Testis (tissue), 3 donors: Measurements from ENCODE around the gene ZNF79. TPM values are rescaled to one million over a fixed set of nuclear protein-coding genes. Genes with fewer than 3 reads are reported as not detected.

Experiments used
- DNase-seq: peaks from one replicate; pipeline ENCODE4 v3.0.0-alpha.2; 2019
- H3K27ac ChIP-seq, 2 donors: fragments of 200-600 bp; sonication (generic); one replicate each; pipeline ENCODE4 v1.5.1; 2019
- H3K27me3 ChIP-seq: fragments of 200-600 bp; sonication (generic); one replicate; pipeline ENCODE4 v1.5.1; 2019
- H3K36me3 ChIP-seq: fragments of 200-600 bp; sonication (generic); one replicate; pipeline ENCODE4 v1.5.1; 2017; ENCODE audit warnings: low read depth; ENCODE audit errors: missing control alignments
- H3K4me1 ChIP-seq: fragments of 200-600 bp; sonication (generic); one replicate; pipeline ENCODE4 v1.5.1; 2019
- H3K4me3 ChIP-seq, 2 donors: fragments of 200-600 bp; sonication (generic); one replicate each; pipeline ENCODE4 v1.5.1; 2017 to 2019
- H3K9me3 ChIP-seq: fragments of 200-600 bp; sonication (generic); one replicate; pipeline ENCODE4 v1.5.1; 2017
- CTCF ChIP-seq, 3 experiments: fragments of 450-650 bp in 2 of 3; fragments of 200-600 bp in 1 of 3; sonication (generic) in 1 of 3; IDR thresholded peaks; one replicate each; pipeline ENCODE4 v1.5.1; 2016 to 2019; ENCODE audit warnings: antibody characterized with exemption in 3 of 3, mild to moderate bottlenecking in 2 of 3, moderate library complexity in 1 of 3
- POLR2A ChIP-seq: fragments of 450-650 bp; IDR thresholded peaks from one replicate; pipeline ENCODE4 v1.6.1; 2017; ENCODE audit warnings: antibody characterized with exemption, mild to moderate bottlenecking, moderate library complexity
- WGBS, 2 donors: methylation state at CpG; one replicate each; pipeline ENCODE4 v1.1.5; 2018; 5-methylcytosine and 5-hydroxymethylcytosine counted together
- intact Hi-C: fragments of 100-400 bp; cut with DNase I; formaldehyde crosslinking; loops from one replicate; pipeline ENCODE4 v1.15.1; 2023; ENCODE audit warnings: low total_unique reads
- polyA plus RNA-seq: library from polyadenylated mRNA; stranded (reverse); fragments of 350-450 nt; fragmentation: Illumina TruSeq; extraction: RNeasy Lipid Tissue Mini Kit (QIAGEN cat#74804); gene quantifications from one replicate; pipeline ENCODE4 v1.2.3, GENCODE V29; 2014; ENCODE audit warnings: low read depth, low replicate concordance; ENCODE audit not compliant: insufficient read depth
- total RNA-seq, 2 donors: library from RNA; depleted of rRNA; stranded (reverse); fragments of >200 nt; gene quantifications; one replicate each; pipeline ENCODE4 v1.2.3, GENCODE V29; 2016

The ZNF79 gene
- total and polyA plus RNA-seq, 3 donors from 2014 or later: 15.9 to 24.5 (median 19.5) TPM

DNA sequence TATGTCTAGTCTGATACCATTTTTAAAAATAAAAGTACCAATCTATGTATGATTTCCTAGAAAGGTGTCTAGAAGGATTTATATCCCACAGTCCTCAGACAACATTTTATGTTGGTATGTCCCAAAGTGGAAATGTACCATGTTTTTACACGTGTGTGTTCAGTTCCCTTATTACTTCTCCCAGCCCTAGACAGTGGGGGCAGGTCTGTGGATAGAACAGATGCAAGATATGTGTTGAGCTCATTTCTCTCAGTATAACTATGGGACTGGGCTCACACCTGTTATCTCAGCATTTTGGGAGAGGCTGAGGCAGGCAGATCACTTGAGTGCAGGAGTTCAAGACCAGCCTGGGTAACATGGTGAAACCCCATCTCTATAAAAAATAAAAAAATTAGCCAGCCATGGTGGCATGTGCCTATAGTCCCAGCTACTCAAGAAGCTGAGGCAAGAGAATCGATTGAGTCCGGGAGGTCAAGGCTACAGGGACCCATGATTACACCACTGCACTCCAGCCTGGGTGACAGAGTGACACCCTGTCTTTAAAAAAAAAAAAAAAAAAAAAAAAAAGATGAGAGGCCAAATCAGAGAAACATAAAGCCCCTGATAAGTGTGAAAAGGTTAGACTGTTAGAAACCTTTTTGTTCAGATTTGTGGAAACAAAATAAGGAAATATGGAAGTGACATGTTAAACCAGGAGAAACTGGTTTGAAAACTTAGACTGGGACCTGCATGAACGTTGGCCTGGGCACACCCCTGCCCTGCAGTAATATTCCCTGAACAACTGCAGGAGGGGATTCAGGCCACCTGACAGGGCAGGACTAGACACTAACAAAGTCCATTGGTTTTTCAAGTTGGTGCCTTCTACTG, 34.6 kb upstream of the ZNF79 start:
- Histone ChIP-seq H3K27me3 (no peaks in the 10 kb centered on the region), H3K36me3 (no peaks in the 10 kb centered on the region), H3K27ac (peak overlapping the region in 1 of 2 donors; percentile 59), H3K4me1 (no peaks in the 10 kb centered on the region), H3K4me3 (no peak overlapping the region), H3K9me3 (no peaks in the 10 kb centered on the region)
- WGBS, 2 donors: 77 to 83% methylated on average over 4 of the region's 4 CpGs
- no peak for DNase-seq
- intact Hi-C loops: no loop called here
- TF ChIP-seq POLR2A (no peak), CTCF (IDR thresholded peaks at IDR 0.05) (no peak)

DNA sequence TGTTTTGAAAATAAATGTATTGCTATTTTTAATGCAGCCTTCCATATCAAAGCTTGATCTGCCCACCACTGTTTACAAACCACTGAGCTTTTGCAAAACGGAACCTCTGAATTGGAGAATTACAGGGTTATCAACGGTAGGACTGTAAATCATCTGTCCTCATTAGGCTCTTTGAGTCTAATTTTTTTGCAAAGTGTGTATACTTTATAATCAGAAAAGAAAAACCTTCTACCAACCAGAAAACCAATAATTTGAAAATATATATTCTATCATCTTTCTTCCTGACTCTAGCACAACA, 34.0 kb upstream of the ZNF79 start:
- Histone ChIP-seq H3K9me3 (no peaks in the 10 kb centered on the region), H3K4me3 (no peak overlapping the region), H3K36me3 (no peaks in the 10 kb centered on the region), H3K4me1 (no peaks in the 10 kb centered on the region), H3K27ac (no peak overlapping the region), H3K27me3 (no peaks in the 10 kb centered on the region)
- no peak for TF ChIP-seq POLR2A
- no peak for TF ChIP-seq CTCF (IDR thresholded peaks at IDR 0.05)
- intact Hi-C loops: no loop called here
- WGBS, 2 donors: 69 to 84% methylated on average over 2 of the region's 2 CpGs
- no peak for DNase-seq

GRCh38 chr9:127390563-127390962, 33.6 kb upstream of the ZNF79 start:
- Histone ChIP-seq H3K9me3 (no peaks in the 10 kb centered on the region), H3K27me3 (no peaks in the 10 kb centered on the region), H3K27ac (no peak overlapping the region), H3K4me1 (no peaks in the 10 kb centered on the region), H3K4me3 (no peak overlapping the region), H3K36me3 (no peaks in the 10 kb centered on the region)
- intact Hi-C loops: no loop called here
- DNase-seq: no peak
- no peak for TF ChIP-seq POLR2A
- TF ChIP-seq CTCF (IDR thresholded peaks at IDR 0.05): no peak
- 76 to 80% methylated on average over 5 of the region's 5 CpGs for WGBS, 2 donors

- 88 to 89% methylated on average over 5 of the region's 5 CpGs for WGBS, 2 donors
- no peak overlapping the region for H3K4me3 ChIP-seq
- DNase-seq: no peak
- intact Hi-C loops: no loop called here
- no peaks in the 10 kb centered on the region for H3K9me3 ChIP-seq
- no peaks in the 10 kb centered on the region for H3K36me3 ChIP-seq
- TF ChIP-seq POLR2A (no peak), CTCF (IDR thresholded peaks at IDR 0.05) (no peak)
- H3K27me3 ChIP-seq: no peaks in the 10 kb centered on the region
- no peak overlapping the region for H3K27ac ChIP-seq
- H3K4me1 ChIP-seq: no peaks in the 10 kb centered on the region
Observed at GRCh38 chr9:127392166-127392565, 32.0 kb upstream of the ZNF79 start.

DNA sequence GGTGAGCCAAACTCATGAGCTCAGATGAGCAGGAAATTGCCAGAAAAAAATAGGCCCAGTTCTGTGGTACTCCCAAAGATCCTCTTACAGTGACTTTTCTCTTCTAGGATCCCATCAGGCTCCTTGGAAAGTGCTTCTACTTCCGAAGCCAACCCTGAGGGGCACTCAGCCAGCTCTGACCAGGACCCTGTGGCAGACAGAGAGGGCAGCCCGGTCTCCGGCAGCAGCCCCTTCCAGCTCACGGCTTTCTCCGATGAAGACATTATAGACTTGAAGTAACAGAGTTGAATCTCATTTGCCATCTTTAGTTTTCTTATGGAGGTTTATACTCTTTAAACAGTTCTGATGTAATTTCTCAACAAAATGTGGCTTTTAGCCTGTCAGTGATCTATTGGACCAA, 31.2 kb upstream of the ZNF79 start:
- H3K27ac ChIP-seq: no peak overlapping the region
- no peak for DNase-seq
- H3K9me3 ChIP-seq: no peaks in the 10 kb centered on the region
- intact Hi-C loops: no loop called here
- WGBS, 2 donors: 95 to 96% methylated on average over 5 of the region's 5 CpGs
- TF ChIP-seq POLR2A (no peak), CTCF (IDR thresholded peaks at IDR 0.05) (no peak)
- no peaks in the 10 kb centered on the region for H3K27me3 ChIP-seq
- no peaks in the 10 kb centered on the region for H3K36me3 ChIP-seq
- no peak overlapping the region for H3K4me3 ChIP-seq
- H3K4me1 ChIP-seq: peaks cover 2% of the 10 kb centered on the region
